ENCODE results near the gene MBOAT2.
A peak's percentile ranks its signal among the peaks of the same experiment; 100 is the strongest.
"Not testable (repeated sequence)": the region's sequence is repeated elsewhere in the genome, so short reads cannot be mapped to it uniquely, and the experiment has no call there.

The MBOAT2 gene

GRCh38 chr2:9003616-9004337, at the start of gene MBOAT2:
Gene MBOAT2 (minus strand): TSS chr2:9003684. CDS start chr2:9003614, 70 bp downstream.
- Histone ChIP-seq H3K4me1 (ENCODE audit: control insufficient read depth, insufficient read depth, low read length) (peaks cover 24% of the 10 kb centered on the region), H3K9ac (ENCODE audit: low read depth, low read length) (peak within 1 kb of the TSS; percentile 75), H3K4me3 (ENCODE audit: low read depth, low read length) (peak within 1 kb of the TSS; percentile 64), H3K36me3 (ENCODE audit: control insufficient read depth, insufficient read depth, low read length) (no peaks in the 10 kb centered on the region), H3K27me3 (ENCODE audit: control insufficient read depth, insufficient read depth, low read length) (peaks cover 8% of the 10 kb centered on the region), H3K9me3 (ENCODE audit: control insufficient read depth, insufficient read depth, low read length) (no peaks in the 10 kb centered on the region)

GRCh38 chr2:9052821-9053533, 49.5 kb upstream of the MBOAT2 start:
- no peaks in the 10 kb centered on the region for H3K36me3 ChIP-seq (ENCODE audit: control insufficient read depth, insufficient read depth, low read length)
- no peaks in the 10 kb centered on the region for H3K9me3 ChIP-seq (ENCODE audit: control insufficient read depth, insufficient read depth, low read length)
- H3K4me3 ChIP-seq (ENCODE audit: low read depth, low read length), result no peak overlapping the region
- no peaks in the 10 kb centered on the region for H3K27me3 ChIP-seq (ENCODE audit: control insufficient read depth, insufficient read depth, low read length)
- H3K4me1 ChIP-seq (ENCODE audit: control insufficient read depth, insufficient read depth, low read length), result no peaks in the 10 kb centered on the region
- H3K9ac ChIP-seq (ENCODE audit: low read depth, low read length), result no peak overlapping the region

GRCh38 chr2:9051451-9051850, 48.0 kb upstream of the MBOAT2 start:
- H3K36me3 ChIP-seq (ENCODE audit: control insufficient read depth, insufficient read depth, low read length); H3K4me3 ChIP-seq (ENCODE audit: low read depth, low read length); H3K9me3 ChIP-seq (ENCODE audit: control insufficient read depth, insufficient read depth, low read length); H3K9ac ChIP-seq (ENCODE audit: low read depth, low read length); H3K4me1 ChIP-seq (ENCODE audit: control insufficient read depth, insufficient read depth, low read length); H3K27me3 ChIP-seq (ENCODE audit: control insufficient read depth, insufficient read depth, low read length): not testable (repeated sequence)

GRCh38 chr2:9050122-9050809, 46.8 kb upstream of the MBOAT2 start:
- H3K36me3 ChIP-seq (ENCODE audit: control insufficient read depth, insufficient read depth, low read length), result no peaks in the 10 kb centered on the region
- no peaks in the 10 kb centered on the region for H3K27me3 ChIP-seq (ENCODE audit: control insufficient read depth, insufficient read depth, low read length)
- no peaks in the 10 kb centered on the region for H3K9me3 ChIP-seq (ENCODE audit: control insufficient read depth, insufficient read depth, low read length)
- H3K4me1 ChIP-seq (ENCODE audit: control insufficient read depth, insufficient read depth, low read length), result no peaks in the 10 kb centered on the region
- H3K4me3 ChIP-seq (ENCODE audit: low read depth, low read length), result no peak overlapping the region
- no peak overlapping the region for H3K9ac ChIP-seq (ENCODE audit: low read depth, low read length)

GRCh38 chr2:9045595-9045994, 42.1 kb upstream of the MBOAT2 start:
- H3K27me3 ChIP-seq (ENCODE audit: control insufficient read depth, insufficient read depth, low read length), result no peaks in the 10 kb centered on the region
- H3K4me1 ChIP-seq (ENCODE audit: control insufficient read depth, insufficient read depth, low read length), result no peaks in the 10 kb centered on the region
- no peaks in the 10 kb centered on the region for H3K36me3 ChIP-seq (ENCODE audit: control insufficient read depth, insufficient read depth, low read length)
- H3K4me3 ChIP-seq (ENCODE audit: low read depth, low read length), result no peak overlapping the region
- H3K9ac ChIP-seq (ENCODE audit: low read depth, low read length), result no peak overlapping the region
- no peaks in the 10 kb centered on the region for H3K9me3 ChIP-seq (ENCODE audit: control insufficient read depth, insufficient read depth, low read length)

- not testable (repeated sequence) for H3K9ac ChIP-seq (ENCODE audit: low read depth, low read length); H3K27me3 ChIP-seq (ENCODE audit: control insufficient read depth, insufficient read depth, low read length); H3K4me1 ChIP-seq (ENCODE audit: control insufficient read depth, insufficient read depth, low read length); H3K4me3 ChIP-seq (ENCODE audit: low read depth, low read length); H3K36me3 ChIP-seq (ENCODE audit: control insufficient read depth, insufficient read depth, low read length); H3K9me3 ChIP-seq (ENCODE audit: control insufficient read depth, insufficient read depth, low read length)
These were observed 40.0 kb upstream of the MBOAT2 start for GRCh38 chr2:9043491-9043890.

GRCh38 chr2:9037166-9037565, 33.7 kb upstream of the MBOAT2 start:
- no peaks in the 10 kb centered on the region for H3K36me3 ChIP-seq (ENCODE audit: control insufficient read depth, insufficient read depth, low read length)
- peaks cover 9% of the 10 kb centered on the region for H3K9me3 ChIP-seq (ENCODE audit: control insufficient read depth, insufficient read depth, low read length)
- peaks cover 5% of the 10 kb centered on the region for H3K4me1 ChIP-seq (ENCODE audit: control insufficient read depth, insufficient read depth, low read length)
- H3K9ac ChIP-seq (ENCODE audit: low read depth, low read length), result no peak overlapping the region
- H3K27me3 ChIP-seq (ENCODE audit: control insufficient read depth, insufficient read depth, low read length), result no peaks in the 10 kb centered on the region
- H3K4me3 ChIP-seq (ENCODE audit: low read depth, low read length), result no peak overlapping the region

GRCh38 chr2:9033385-9034168, 30.1 kb upstream of the MBOAT2 start:
- H3K36me3 ChIP-seq (ENCODE audit: control insufficient read depth, insufficient read depth, low read length), result no peaks in the 10 kb centered on the region
- peaks cover 9% of the 10 kb centered on the region for H3K9me3 ChIP-seq (ENCODE audit: control insufficient read depth, insufficient read depth, low read length)
- no peak overlapping the region for H3K9ac ChIP-seq (ENCODE audit: low read depth, low read length)
- H3K4me1 ChIP-seq (ENCODE audit: control insufficient read depth, insufficient read depth, low read length), result peaks cover 5% of the 10 kb centered on the region
- H3K27me3 ChIP-seq (ENCODE audit: control insufficient read depth, insufficient read depth, low read length), result no peaks in the 10 kb centered on the region
- no peak overlapping the region for H3K4me3 ChIP-seq (ENCODE audit: low read depth, low read length)

GRCh38 chr2:9032536-9033255, 29.2 kb upstream of the MBOAT2 start:
- peaks cover 5% of the 10 kb centered on the region for H3K4me1 ChIP-seq (ENCODE audit: control insufficient read depth, insufficient read depth, low read length)
- H3K9ac ChIP-seq (ENCODE audit: low read depth, low read length), result no peak overlapping the region
- H3K9me3 ChIP-seq (ENCODE audit: control insufficient read depth, insufficient read depth, low read length), result peaks cover 6% of the 10 kb centered on the region
- H3K27me3 ChIP-seq (ENCODE audit: control insufficient read depth, insufficient read depth, low read length), result no peaks in the 10 kb centered on the region
- H3K4me3 ChIP-seq (ENCODE audit: low read depth, low read length), result no peak overlapping the region
- no peaks in the 10 kb centered on the region for H3K36me3 ChIP-seq (ENCODE audit: control insufficient read depth, insufficient read depth, low read length)

GRCh38 chr2:9032121-9032520, 28.6 kb upstream of the MBOAT2 start:
- no peak overlapping the region for H3K4me3 ChIP-seq (ENCODE audit: low read depth, low read length)
- H3K36me3 ChIP-seq (ENCODE audit: control insufficient read depth, insufficient read depth, low read length), result no peaks in the 10 kb centered on the region
- no peaks in the 10 kb centered on the region for H3K27me3 ChIP-seq (ENCODE audit: control insufficient read depth, insufficient read depth, low read length)
- peaks cover under 1% of the 10 kb centered on the region for H3K9me3 ChIP-seq (ENCODE audit: control insufficient read depth, insufficient read depth, low read length)
- no peak overlapping the region for H3K9ac ChIP-seq (ENCODE audit: low read depth, low read length)
- H3K4me1 ChIP-seq (ENCODE audit: control insufficient read depth, insufficient read depth, low read length), result peaks cover 5% of the 10 kb centered on the region

- H3K9me3 ChIP-seq (ENCODE audit: control insufficient read depth, insufficient read depth, low read length), result no peaks in the 10 kb centered on the region
- peaks cover 5% of the 10 kb centered on the region for H3K4me1 ChIP-seq (ENCODE audit: control insufficient read depth, insufficient read depth, low read length)
- no peak overlapping the region for H3K4me3 ChIP-seq (ENCODE audit: low read depth, low read length)
- H3K27me3 ChIP-seq (ENCODE audit: control insufficient read depth, insufficient read depth, low read length), result no peaks in the 10 kb centered on the region
- H3K9ac ChIP-seq (ENCODE audit: low read depth, low read length), result no peak overlapping the region
- no peaks in the 10 kb centered on the region for H3K36me3 ChIP-seq (ENCODE audit: control insufficient read depth, insufficient read depth, low read length)
These were observed 27.8 kb upstream of the MBOAT2 start for GRCh38 chr2:9031246-9031645.

All from iPS-15b (cell line).